ENCODE results near the gene RBM38. TPM values are rescaled to one million over a fixed set of nuclear protein-coding genes. Genes with fewer than 3 reads are reported as not detected.
A peak's percentile ranks its signal among the peaks of the same experiment; 100 is the strongest.

RBM38 gene
- total RNA-seq, 2 experiments from 2014 or later: 60.3 to 63.1 TPM

- CTCF ChIA-PET: no interaction called here
- DNase-seq: no peak
- intact Hi-C loops (cut with micrococcal nuclease): no loop called here
- H3K4me1 Mint-ChIP-seq (ENCODE audit: low read depth): peaks cover 10% of the 10 kb centered on the region
- H3K36me3 Mint-ChIP-seq (ENCODE audit: low read depth): no peaks in the 10 kb centered on the region
- no peak overlapping the region for H3K27ac Mint-ChIP-seq
- no peak overlapping the region for H3K4me3 Mint-ChIP-seq
- no peaks in the 10 kb centered on the region for H3K27me3 Mint-ChIP-seq (ENCODE audit: low read depth)
- no peaks in the 10 kb centered on the region for H3K9me3 Mint-ChIP-seq
Measured at GRCh38 chr20:57445774-57446173, 54.6 kb downstream of the RBM38 start.

GRCh38 chr20:57448764-57449354 lies 57.7 kb downstream of the RBM38 start:
- CTCF ChIA-PET: no interaction called here
- intact Hi-C loops (cut with micrococcal nuclease): no loop called here
- H3K27me3 Mint-ChIP-seq (ENCODE audit: low read depth): no peaks in the 10 kb centered on the region

GRCh38 chr20:57449398-57450354 lies 58.5 kb downstream of the RBM38 start:
- Mint-ChIP-seq H3K4me3 (no peak overlapping the region), H3K27me3 (ENCODE audit: low read depth) (no peaks in the 10 kb centered on the region), H3K9me3 (no peaks in the 10 kb centered on the region), H3K36me3 (ENCODE audit: low read depth) (no peaks in the 10 kb centered on the region), H3K27ac (no peak overlapping the region), H3K4me1 (ENCODE audit: low read depth) (peaks cover 29% of the 10 kb centered on the region)
- no peak for DNase-seq
- intact Hi-C loops (cut with micrococcal nuclease): loop anchor here (2.0 kb wide), 1 partner anchor 23 kb away; no protein-coding TSS in a partner anchor
- CTCF ChIA-PET: interaction anchor here (0.7 to 1.1 kb wide), 3 partner anchors 14 to 132 kb away, joined by 3 read pairs; no protein-coding TSS in a partner anchor

More at GRCh38 chr20:57448764-57449354, 57.7 kb downstream of the RBM38 start:
- Mint-ChIP-seq H3K36me3 (ENCODE audit: low read depth) (no peaks in the 10 kb centered on the region), H3K4me1 (ENCODE audit: low read depth) (peaks cover 29% of the 10 kb centered on the region), H3K27ac (no peak overlapping the region), H3K9me3 (no peaks in the 10 kb centered on the region), H3K4me3 (no peak overlapping the region)
- DNase-seq: no peak

- Mint-ChIP-seq H3K4me3 (no peak overlapping the region), H3K9me3 (no peaks in the 10 kb centered on the region), H3K4me1 (ENCODE audit: low read depth) (peaks cover 29% of the 10 kb centered on the region), H3K36me3 (ENCODE audit: low read depth) (no peaks in the 10 kb centered on the region), H3K27me3 (ENCODE audit: low read depth) (no peaks in the 10 kb centered on the region), H3K27ac (no peak overlapping the region)
- CTCF ChIA-PET: interaction anchor here (0.7 to 1.1 kb wide), 3 partner anchors 17 to 133 kb away, joined by 3 read pairs; no protein-coding TSS in a partner anchor
- intact Hi-C loops (cut with micrococcal nuclease): loop anchor here (2.0 kb wide), 1 partner anchor 22 kb away; no protein-coding TSS in a partner anchor
- peak; percentile 31 for DNase-seq
Measured at GRCh38 chr20:57450419-57450818, 59.2 kb downstream of the RBM38 start.

GRCh38 chr20:57450931-57451330 lies 59.7 kb downstream of the RBM38 start:
- Mint-ChIP-seq H3K27ac (no peak overlapping the region), H3K4me3 (no peak overlapping the region), H3K27me3 (ENCODE audit: low read depth) (no peaks in the 10 kb centered on the region), H3K36me3 (ENCODE audit: low read depth) (no peaks in the 10 kb centered on the region), H3K4me1 (ENCODE audit: low read depth) (peaks cover 29% of the 10 kb centered on the region), H3K9me3 (no peaks in the 10 kb centered on the region)
- no peak for DNase-seq
- CTCF ChIA-PET: interaction anchor here (1.0 kb wide), 1 partner anchor 57 kb away, joined by 3 read pairs; no protein-coding TSS in a partner anchor
- intact Hi-C loops (cut with micrococcal nuclease): loop anchor here (2.0 kb wide), 1 partner anchor 22 kb away; no protein-coding TSS in a partner anchor

GRCh38 chr20:57451431-57451794 lies 60.2 kb downstream of the RBM38 start:
- Mint-ChIP-seq H3K4me3 (no peak overlapping the region), H3K9me3 (no peaks in the 10 kb centered on the region), H3K27ac (no peak overlapping the region), H3K36me3 (ENCODE audit: low read depth) (no peaks in the 10 kb centered on the region), H3K4me1 (ENCODE audit: low read depth) (peaks cover 29% of the 10 kb centered on the region), H3K27me3 (ENCODE audit: low read depth) (no peaks in the 10 kb centered on the region)
- intact Hi-C loops (cut with micrococcal nuclease): loop anchor here (2.0 kb wide), 1 partner anchor 21 kb away; no protein-coding TSS in a partner anchor
- no peak for DNase-seq
- CTCF ChIA-PET: interaction anchor here (1.0 kb wide), 1 partner anchor 57 kb away, joined by 3 read pairs; no protein-coding TSS in a partner anchor

- H3K27ac Mint-ChIP-seq: peak overlapping the region; percentile 51
- intact Hi-C loops (cut with micrococcal nuclease): loop anchor here (2.0 kb wide), 1 partner anchor 21 kb away; no protein-coding TSS in a partner anchor
- no peaks in the 10 kb centered on the region for H3K36me3 Mint-ChIP-seq (ENCODE audit: low read depth)
- CTCF ChIA-PET: no interaction called here
- H3K9me3 Mint-ChIP-seq: no peaks in the 10 kb centered on the region
- peaks cover 29% of the 10 kb centered on the region for H3K4me1 Mint-ChIP-seq (ENCODE audit: low read depth)
- no peak overlapping the region for H3K4me3 Mint-ChIP-seq
- no peaks in the 10 kb centered on the region for H3K27me3 Mint-ChIP-seq (ENCODE audit: low read depth)
- peak; percentile 32 for DNase-seq
Measured at GRCh38 chr20:57451795-57452661, 60.8 kb downstream of the RBM38 start.

- H3K9me3 Mint-ChIP-seq: no peaks in the 10 kb centered on the region
- H3K36me3 Mint-ChIP-seq (ENCODE audit: low read depth): no peaks in the 10 kb centered on the region
- no peaks in the 10 kb centered on the region for H3K27me3 Mint-ChIP-seq (ENCODE audit: low read depth)
- DNase-seq: no peak
- no peak overlapping the region for H3K4me3 Mint-ChIP-seq
- CTCF ChIA-PET: no interaction called here
- H3K4me1 Mint-ChIP-seq (ENCODE audit: low read depth): peaks cover 23% of the 10 kb centered on the region
- no peak overlapping the region for H3K27ac Mint-ChIP-seq
- intact Hi-C loops (cut with micrococcal nuclease): no loop called here
Measured at GRCh38 chr20:57455386-57455785, 64.2 kb downstream of the RBM38 start.

GRCh38 chr20:57456116-57456515 lies 64.9 kb downstream of the RBM38 start:
- no peak for DNase-seq
- Mint-ChIP-seq H3K27ac (no peak overlapping the region), H3K4me3 (no peak overlapping the region), H3K27me3 (ENCODE audit: low read depth) (no peaks in the 10 kb centered on the region), H3K4me1 (ENCODE audit: low read depth) (peaks cover 17% of the 10 kb centered on the region), H3K36me3 (ENCODE audit: low read depth) (no peaks in the 10 kb centered on the region), H3K9me3 (no peaks in the 10 kb centered on the region)
- intact Hi-C loops (cut with micrococcal nuclease): no loop called here
- CTCF ChIA-PET: no interaction called here

- H3K27me3 Mint-ChIP-seq (ENCODE audit: low read depth): no peaks in the 10 kb centered on the region
- H3K4me3 Mint-ChIP-seq: no peak overlapping the region
- CTCF ChIA-PET: interaction anchor here (0.8 kb wide), 1 partner anchor 16 kb away, joined by 4 read pairs; no protein-coding TSS in a partner anchor
Measured at GRCh38 chr20:57457243-57458095, 66.3 kb downstream of the RBM38 start.

More at GRCh38 chr20:57457243-57458095, 66.3 kb downstream of the RBM38 start:
- DNase-seq: no peak
- Mint-ChIP-seq H3K36me3 (ENCODE audit: low read depth) (no peaks in the 10 kb centered on the region), H3K9me3 (no peaks in the 10 kb centered on the region), H3K27ac (no peak overlapping the region), H3K4me1 (ENCODE audit: low read depth) (peaks cover 4% of the 10 kb centered on the region)
- intact Hi-C loops (cut with micrococcal nuclease): no loop called here

Data from activated naive CD4-positive, alpha-beta T cell treated with anti-CD3 and anti-CD28 coated beads for 36 hours (primary cell).